PC-9 (cell line): ENCODE data around the gene ZNF346. TPM values are rescaled to one million over a fixed set of nuclear protein-coding genes. Genes with fewer than 3 reads are reported as not detected.

Experiments used
- BruUV-seq: library from RNA; stranded (reverse); fragments of 400-500 nt; replicated peaks from 2 replicates; lab custom pipeline; 2021; lab: Mats Ljungman, UMichigan
- CTCF ChIA-PET: fragments of 300-600 bp; sonication (Branson Sonifier 250); formaldehyde crosslinking; loops from one replicate; lab custom pipeline; 2022; ENCODE audit warnings: antibody characterized with exemption; lab: Charles Lee
- POLR2A ChIA-PET: fragments of 300-600 bp; sonication (Branson Sonifier 250); formaldehyde crosslinking; loops from one replicate; lab custom pipeline; 2022; ENCODE audit warnings: antibody characterized with exemption; ENCODE audit not compliant: unreplicated experiment; lab: Charles Lee
- DNase-seq, 2 experiments: peaks; one replicate each; pipeline versions ENCODE4 v3.0.0 to v3.0.0-alpha.2; 2015 to 2022; ENCODE audit warnings: mixed read lengths in 1 of 2
- H2AFZ ChIP-seq: fragments of 200-600 bp; sonication (generic); 2 replicates; pipeline ENCODE4 v1.8.1; 2017; ENCODE audit warnings: antibody characterized with exemption
- H3F3A ChIP-seq: fragments of 200-600 bp; sonication (generic); 2 replicates; pipeline ENCODE4 v1.8.1; 2017; ENCODE audit warnings: antibody characterized with exemption, mild to moderate bottlenecking, low read depth; ENCODE audit not compliant: insufficient read depth
- H3K27ac ChIP-seq: fragments of 200-600 bp; sonication (generic); 2 replicates; pipeline ENCODE4 v1.6.1; 2016; ENCODE audit warnings: mixed run types
- H3K27me3 ChIP-seq: fragments of 200-600 bp; sonication (generic); 2 replicates; pipeline ENCODE4 v1.6.1; 2016; ENCODE audit warnings: low read depth, mixed run types; ENCODE audit not compliant: insufficient read depth
- H3K36me3 ChIP-seq: fragments of 200-600 bp; sonication (generic); 2 replicates; pipeline ENCODE4 v1.6.1; 2016; ENCODE audit warnings: low read depth, mixed run types
- H3K4me1 ChIP-seq: fragments of 200-600 bp; sonication (generic); replicated peaks from 2 replicates; pipeline ENCODE4 v1.6.1; 2016; ENCODE audit warnings: mixed run types; ENCODE audit not compliant: insufficient read depth
- H3K4me2 ChIP-seq: fragments of 200-600 bp; sonication (generic); 2 replicates; pipeline ENCODE4 v1.6.1; 2017; ENCODE audit warnings: mixed run types
- H3K4me3 ChIP-seq: fragments of 200-600 bp; sonication (generic); 2 replicates; pipeline ENCODE4 v1.6.1; 2016; ENCODE audit warnings: mixed run types
- H3K79me2 ChIP-seq: fragments of 200-600 bp; sonication (generic); 2 replicates; pipeline ENCODE4 v1.6.1; 2017; ENCODE audit warnings: low read depth, mixed run types
- H3K9me2 ChIP-seq: fragments of 200-600 bp; sonication (generic); 2 replicates; pipeline ENCODE4 v1.8.1; 2017; ENCODE audit warnings: mild to moderate bottlenecking; ENCODE audit not compliant: insufficient read depth
- H3K9me3 ChIP-seq: fragments of 200-600 bp; sonication (generic); 2 replicates; pipeline ENCODE4 v1.8.1; 2016; ENCODE audit warnings: low read depth; ENCODE audit not compliant: insufficient read depth
- H4K20me1 ChIP-seq: fragments of 200-600 bp; sonication (generic); 2 replicates; pipeline ENCODE4 v1.8.1; 2017; ENCODE audit not compliant: insufficient read depth
- CTCF ChIP-seq: fragments of 200-600 bp; sonication (generic); conservative IDR thresholded peaks from 2 replicates; pipeline ENCODE4 v1.6.1; 2017; ENCODE audit warnings: mixed run types, antibody characterized with exemption, mild to moderate bottlenecking, moderate library complexity
- EZH2 ChIP-seq: fragments of 200-600 bp; sonication (generic); IDR thresholded peaks from 2 replicates; pipeline ENCODE4 v1.8.0; 2017; ENCODE audit warnings: antibody characterized with exemption, low read depth
- intact Hi-C: fragments of 100-400 bp; cut with micrococcal nuclease; formaldehyde crosslinking; loops from one replicate; pipeline ENCODE4 v1.10.0; 2022; ENCODE audit not compliant: unreplicated experiment
- total RNA-seq: library from RNA; stranded (reverse); gene quantifications from 2 replicates; pipeline ENCODE4 v1.2.3, GENCODE V29; 2021

ZNF346 gene
- total RNA-seq, 1 experiment from 2014 or later, result 23.8 TPM

- no peak for TF ChIP-seq CTCF
- no peak for TF ChIP-seq EZH2
- H3K4me1 ChIP-seq, result no peaks in the 10 kb centered on the region
- no peaks in the 10 kb centered on the region for H3F3A ChIP-seq
- BruUV-seq, result no TSS peak
- no peak overlapping the region for H3K4me3 ChIP-seq
- no peaks in the 10 kb centered on the region for H3K9me2 ChIP-seq
- H2AFZ ChIP-seq, result no peak overlapping the region
- no peaks in the 10 kb centered on the region for H3K27me3 ChIP-seq
- no peaks in the 10 kb centered on the region for H3K79me2 ChIP-seq
- intact Hi-C loops, result no loop called here
- no peak overlapping the region for H3K4me2 ChIP-seq
- H4K20me1 ChIP-seq, result no peaks in the 10 kb centered on the region
- no peak overlapping the region for H3K27ac ChIP-seq
- POLR2A ChIA-PET, result no interaction called here
- H3K9me3 ChIP-seq, result no peaks in the 10 kb centered on the region
- CTCF ChIA-PET, result interaction anchor here (0.7 to 1.1 kb wide), 2 partner anchors 28 to 689 kb away, joined by 3 to 5 read pairs; no protein-coding TSS in a partner anchor
- H3K36me3 ChIP-seq, result no peaks in the 10 kb centered on the region
- DNase-seq, result no peak
These were observed 77.1 kb downstream of the ZNF346 start for GRCh38 chr5:177099422-177100093.

DNA sequence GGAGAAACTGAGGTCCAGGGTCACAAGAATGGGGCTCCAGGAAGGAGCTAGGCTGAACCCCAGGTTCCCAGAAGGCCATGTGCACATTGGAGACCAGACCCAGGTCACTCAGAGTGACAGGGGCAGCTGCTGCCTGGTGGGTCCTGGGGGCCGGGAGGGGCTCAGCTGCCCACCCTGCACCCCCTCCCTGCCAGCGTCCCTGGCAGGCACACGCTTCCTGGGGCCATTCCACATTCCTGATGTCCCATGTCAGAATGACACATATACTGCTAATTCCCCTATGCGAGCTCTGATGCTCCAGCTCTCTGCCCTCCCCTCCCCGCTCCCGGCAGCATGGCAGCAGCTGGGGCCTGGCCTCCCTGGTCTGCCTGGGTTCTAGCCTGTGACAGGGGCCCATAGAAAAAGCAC lies 78.2 kb downstream of the ZNF346 start:
- Histone ChIP-seq H3K27me3 (no peaks in the 10 kb centered on the region), H3K4me2 (no peak overlapping the region), H3K79me2 (no peaks in the 10 kb centered on the region), H3F3A (no peaks in the 10 kb centered on the region), H3K36me3 (no peaks in the 10 kb centered on the region), H2AFZ (no peak overlapping the region), H3K4me3 (no peak overlapping the region), H3K9me3 (no peaks in the 10 kb centered on the region), H3K4me1 (no peaks in the 10 kb centered on the region), H3K27ac (no peak overlapping the region), H4K20me1 (no peaks in the 10 kb centered on the region), H3K9me2 (no peaks in the 10 kb centered on the region)
- ChIA-PET POLR2A (no interaction called here), CTCF (no interaction called here)
- intact Hi-C loops, result no loop called here
- DNase-seq, result no peak
- no TSS peak for BruUV-seq
- TF ChIP-seq CTCF, result no peak
- no peak for TF ChIP-seq EZH2

DNA sequence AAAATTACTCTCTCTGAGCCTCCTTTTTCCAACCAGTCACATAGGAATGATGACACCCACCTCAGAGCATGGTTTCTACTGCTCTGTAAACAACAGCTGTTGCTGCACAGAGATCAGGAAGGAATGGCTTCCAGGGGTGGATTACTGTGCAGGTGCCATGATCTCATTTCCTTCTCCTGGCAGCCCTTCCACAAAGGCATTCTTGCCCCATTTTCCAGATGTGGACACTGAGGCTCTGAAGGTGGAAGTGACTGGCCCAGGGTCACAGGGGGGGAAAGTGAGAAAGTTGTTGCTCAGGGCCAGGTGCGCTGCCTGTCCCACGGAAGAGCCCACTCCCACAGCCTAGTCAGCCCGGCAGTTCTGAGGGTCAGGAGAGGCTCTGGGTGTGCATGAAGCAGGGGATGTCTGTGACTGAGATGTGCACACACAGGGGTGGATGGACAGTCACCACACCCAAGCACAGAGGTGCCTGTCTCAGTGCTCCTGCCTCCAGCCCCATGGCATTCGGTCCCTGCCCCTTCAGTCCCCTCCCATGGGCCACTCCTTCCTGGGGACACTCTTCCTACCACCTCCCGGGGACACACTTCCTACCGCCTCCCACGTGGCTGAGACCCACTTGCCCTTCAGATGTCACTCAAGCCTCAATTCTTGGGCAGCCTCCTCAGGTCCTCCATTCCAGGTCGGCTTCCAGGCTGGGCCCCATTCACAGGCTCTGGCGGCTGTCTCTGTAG lies 81.2 kb downstream of the ZNF346 start:
- DNase-seq, result no peak
- no peaks in the 10 kb centered on the region for H3K4me1 ChIP-seq
- BruUV-seq, result no TSS peak
- H3K9me3 ChIP-seq, result no peaks in the 10 kb centered on the region
- POLR2A ChIA-PET, result no interaction called here
- H3K4me2 ChIP-seq, result no peak overlapping the region
- no peaks in the 10 kb centered on the region for H3K27me3 ChIP-seq
- H3F3A ChIP-seq, result no peaks in the 10 kb centered on the region
- no peaks in the 10 kb centered on the region for H3K79me2 ChIP-seq
- intact Hi-C loops, result no loop called here
- TF ChIP-seq CTCF (no peak), EZH2 (no peak)
- H3K9me2 ChIP-seq, result no peaks in the 10 kb centered on the region
- CTCF ChIA-PET, result interaction anchor here (0.8 kb wide), 1 partner anchor 443 kb away, joined by 5 read pairs; no protein-coding TSS in a partner anchor
- no peak overlapping the region for H3K4me3 ChIP-seq
- no peak overlapping the region for H3K27ac ChIP-seq
- no peaks in the 10 kb centered on the region for H4K20me1 ChIP-seq
- no peaks in the 10 kb centered on the region for H3K36me3 ChIP-seq
- no peak overlapping the region for H2AFZ ChIP-seq
